GM19452 (cell line): ENCODE measurements around the gene UBE2M.
A peak's percentile ranks its signal among the peaks of the same experiment; 100 is the strongest.

Source experiments
- ATAC-seq: cut with Tn5 transposase; IDR thresholded peaks from one replicate; pipeline ENCODE4 v1.9.1; 2021; ENCODE audit not compliant: unreplicated experiment

UBE2M gene

GRCh38 chr19:58555920-58556621 is 2.3 kb downstream of the UBE2M start:
- ATAC-seq: no peak

- no peak for ATAC-seq
Observed at GRCh38 chr19:58555369-58555885, 3.0 kb downstream of the UBE2M start.

- peak; percentile 27 for ATAC-seq
Observed at GRCh38 chr19:58554494-58555368, 3.7 kb downstream of the UBE2M start, which contains the start of gene CHMP2A. TSS of gene CHMP2A (minus strand) at chr19:58555105. CDS start at chr19:58554212, 893 bp downstream.

GRCh38 chr19:58553799-58554493 is 4.5 kb downstream of the UBE2M start:
- ATAC-seq: no peak

- ATAC-seq: no peak
Observed at GRCh38 chr19:58552655-58553054, 5.8 kb downstream of the UBE2M start.

GRCh38 chr19:58551577-58552471 is 6.6 kb downstream of the UBE2M start:
- no peak for ATAC-seq

GRCh38 chr19:58551123-58551497 is 7.3 kb downstream of the UBE2M start:
- ATAC-seq: no peak

- ATAC-seq: no peak
Observed at GRCh38 chr19:58550362-58551122, 7.9 kb downstream of the UBE2M start.

GRCh38 chr19:58549664-58550361 is 8.6 kb downstream of the UBE2M start:
- ATAC-seq: no peak

GRCh38 chr19:58548859-58549663 is 9.3 kb downstream of the UBE2M start:
- ATAC-seq: no peak

- no peak for ATAC-seq
Observed at GRCh38 chr19:58547323-58548312, 10.8 kb downstream of the UBE2M start.

GRCh38 chr19:58546019-58546530 is 12.3 kb downstream of the UBE2M start:
- no peak for ATAC-seq

GRCh38 chr19:58545286-58546018 is 13.0 kb downstream of the UBE2M start:
- ATAC-seq: no peak

GRCh38 chr19:58544591-58545285 is 13.7 kb downstream of the UBE2M start:
- ATAC-seq: peak; percentile 47

- ATAC-seq: peak; percentile 75
Observed at GRCh38 chr19:58543826-58544590, 14.4 kb downstream of the UBE2M start, which contains the start of gene TRIM28. TSS of gene TRIM28 (plus strand) at chr19:58544064. CDS start at chr19:58544758, 694 bp downstream.
